Natural killer cell (primary cell): ENCODE results near the gene PIK3CD. TPM values are rescaled to one million over a fixed set of nuclear protein-coding genes. Genes with fewer than 3 reads are reported as not detected.

ENCODE experiments used
- ATAC-seq, 3 donors: fragments of 150-1000 bp in 2 of 3; fragments of 200-7000 bp in 1 of 3; cut with Tn5 transposase; 1 replicate in 1 of 3; 2 replicates in 2 of 3; pipeline ENCODE4 v1.10.0; 2021; ENCODE audit warnings: mild to moderate bottlenecking in 2 of 3, moderate library complexity in 2 of 3
- DNase-seq, 2 donors: peaks; one replicate each; pipeline versions ENCODE4 v3.0.0 to v3.0.0-alpha.2; 2013 to 2021; ENCODE audit warnings: mixed read lengths in 1 of 2
- H3K27ac ChIP-seq: one replicate; pipeline ENCODE4 v1.5.1; 2013; ENCODE audit warnings: mild to moderate bottlenecking, low read length
- H3K27me3 ChIP-seq: one replicate; pipeline ENCODE4 v1.6.1; 2013; ENCODE audit warnings: low read length; ENCODE audit not compliant: control insufficient read depth, insufficient read depth
- H3K36me3 ChIP-seq: one replicate; pipeline ENCODE4 v1.6.1; 2013; ENCODE audit warnings: low read length; ENCODE audit not compliant: control insufficient read depth, insufficient read depth
- H3K4me1 ChIP-seq: one replicate; pipeline ENCODE4 v1.6.1; 2013; ENCODE audit warnings: low read length; ENCODE audit not compliant: control insufficient read depth, insufficient read depth
- H3K4me3 ChIP-seq: one replicate; pipeline ENCODE4 v1.5.1; 2013; ENCODE audit warnings: low read length
- H3K9me3 ChIP-seq: one replicate; pipeline ENCODE4 v1.6.1; 2013; ENCODE audit warnings: low read length; ENCODE audit not compliant: control insufficient read depth, insufficient read depth
- H3K27ac Mint-ChIP-seq, 2 donors: one replicate each; pipeline ENCODE4 v1.8.0; 2022; ENCODE audit warnings: mild to moderate bottlenecking in 2 of 2, mixed read lengths in 2 of 2, moderate library complexity in 1 of 2
- H3K27me3 Mint-ChIP-seq, 2 donors: one replicate each; pipeline ENCODE4 v1.8.0; 2022; ENCODE audit warnings: low read depth in 2 of 2, mixed read lengths in 2 of 2
- H3K36me3 Mint-ChIP-seq: one replicate; pipeline ENCODE4 v1.8.0; 2022; ENCODE audit warnings: mixed read lengths
- H3K4me1 Mint-ChIP-seq, 2 donors: one replicate each; pipeline ENCODE4 v1.8.0; 2022; ENCODE audit warnings: mixed read lengths in 2 of 2
- H3K4me3 Mint-ChIP-seq: one replicate; pipeline ENCODE4 v1.8.0; 2022; ENCODE audit warnings: mild to moderate bottlenecking, moderate library complexity, mixed read lengths
- H3K9me3 Mint-ChIP-seq, 2 donors: one replicate each; pipeline ENCODE4 v1.8.0; 2022; ENCODE audit warnings: mixed read lengths in 2 of 2
- WGBS: methylation state at CpG from one replicate; pipeline ENCODE4 v1.1.7; 2013; ENCODE audit warnings: missing lambda C conversion rate; ENCODE audit not compliant: insufficient coverage; 5-methylcytosine and 5-hydroxymethylcytosine counted together
- intact Hi-C: fragments of 100-400 bp; cut with micrococcal nuclease; formaldehyde crosslinking; loops from one replicate; pipeline ENCODE4 v1.14.2; 2022
- total RNA-seq, 4 donors: library from RNA; stranded (reverse); fragments of 120-200 nt in 1 of 4; gene quantifications; one replicate each; pipeline versions ENCODE4 v1.2.3 to v1.2.4, GENCODE V29; 2013 to 2022
- TF ChIP-seq, protein P1 (sequence below): fragments of 200-600 bp; IDR thresholded peaks from one replicate; pipeline ENCODE4 v1.8.0; 2022; ENCODE audit warnings: antibody characterized with exemption

Gene PIK3CD
- total RNA-seq, 3 donors from 2014 or later (not counting 1 experiment from before 2014, with no cell fraction given): 171 to 240 (median 198) TPM

DNA sequence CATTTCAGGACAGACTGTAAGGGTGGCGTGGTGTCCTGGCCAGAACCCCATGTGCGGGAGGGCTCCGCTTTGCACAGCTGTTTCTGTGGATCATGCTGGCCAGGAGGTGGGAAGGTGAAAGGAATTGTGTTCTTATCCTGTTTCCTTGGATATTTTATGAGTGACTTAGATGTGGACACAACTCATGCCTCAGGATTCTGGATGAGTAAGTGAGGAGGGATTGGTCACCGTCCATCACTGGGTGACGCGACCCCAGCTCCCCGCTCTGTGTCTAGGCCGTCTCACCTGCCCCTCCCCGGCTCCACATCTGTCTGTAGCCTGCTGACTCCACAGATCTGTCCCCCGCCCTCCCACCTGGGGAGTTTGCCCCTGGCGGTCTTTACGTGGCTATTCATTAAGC, 48.8 kb downstream of the PIK3CD start:
- WGBS: 91% methylated on average over 12 of the region's 12 CpGs
- H3K27me3 Mint-ChIP-seq: no peaks in the 10 kb centered on the region
- Histone ChIP-seq H3K27ac (no peak overlapping the region), H3K9me3 (no peaks in the 10 kb centered on the region), H3K27me3 (no peaks in the 10 kb centered on the region), H3K36me3 (peaks cover 16% of the 10 kb centered on the region), H3K4me3 (no peak overlapping the region), H3K4me1 (peaks cover 45% of the 10 kb centered on the region)
- ATAC-seq: no peak
- no peak for DNase-seq
- H3K36me3 Mint-ChIP-seq: peaks cover under 1% of the 10 kb centered on the region
- no peaks in the 10 kb centered on the region for H3K9me3 Mint-ChIP-seq
- intact Hi-C loops: no loop called here
- TF ChIP-seq, protein P1, sequence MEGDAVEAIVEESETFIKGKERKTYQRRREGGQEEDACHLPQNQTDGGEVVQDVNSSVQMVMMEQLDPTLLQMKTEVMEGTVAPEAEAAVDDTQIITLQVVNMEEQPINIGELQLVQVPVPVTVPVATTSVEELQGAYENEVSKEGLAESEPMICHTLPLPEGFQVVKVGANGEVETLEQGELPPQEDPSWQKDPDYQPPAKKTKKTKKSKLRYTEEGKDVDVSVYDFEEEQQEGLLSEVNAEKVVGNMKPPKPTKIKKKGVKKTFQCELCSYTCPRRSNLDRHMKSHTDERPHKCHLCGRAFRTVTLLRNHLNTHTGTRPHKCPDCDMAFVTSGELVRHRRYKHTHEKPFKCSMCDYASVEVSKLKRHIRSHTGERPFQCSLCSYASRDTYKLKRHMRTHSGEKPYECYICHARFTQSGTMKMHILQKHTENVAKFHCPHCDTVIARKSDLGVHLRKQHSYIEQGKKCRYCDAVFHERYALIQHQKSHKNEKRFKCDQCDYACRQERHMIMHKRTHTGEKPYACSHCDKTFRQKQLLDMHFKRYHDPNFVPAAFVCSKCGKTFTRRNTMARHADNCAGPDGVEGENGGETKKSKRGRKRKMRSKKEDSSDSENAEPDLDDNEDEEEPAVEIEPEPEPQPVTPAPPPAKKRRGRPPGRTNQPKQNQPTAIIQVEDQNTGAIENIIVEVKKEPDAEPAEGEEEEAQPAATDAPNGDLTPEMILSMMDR: no peak
- peaks cover 47 to 59% of the 10 kb centered on the region in 2 donors for H3K4me1 Mint-ChIP-seq
- H3K4me3 Mint-ChIP-seq: no peak overlapping the region
- peak overlapping the region; percentile 68 to 81 for H3K27ac Mint-ChIP-seq

DNA sequence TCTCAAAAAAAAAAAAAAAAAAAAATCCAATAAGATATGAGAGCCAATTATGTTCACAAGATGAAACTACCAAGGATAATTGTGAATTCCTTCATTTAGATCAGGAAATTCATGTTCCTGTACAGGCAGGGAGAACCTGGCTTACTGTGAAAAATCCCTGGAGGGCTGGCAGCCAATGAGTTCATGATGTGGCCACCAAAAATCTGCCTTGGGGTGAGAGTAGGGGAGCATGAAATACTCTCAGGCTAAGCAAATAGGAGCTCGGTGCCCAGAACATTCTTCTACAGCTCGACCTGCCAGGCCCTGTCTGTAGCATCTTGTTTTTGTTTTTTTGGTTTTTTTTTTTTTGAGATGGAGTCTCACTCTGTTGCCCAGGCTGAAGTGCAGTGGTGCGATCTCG, 50.1 kb downstream of the PIK3CD start:
- Histone ChIP-seq H3K4me1 (peaks cover 54% of the 10 kb centered on the region), H3K27ac (no peak overlapping the region), H3K4me3 (no peak overlapping the region), H3K27me3 (no peaks in the 10 kb centered on the region), H3K36me3 (peaks cover 16% of the 10 kb centered on the region), H3K9me3 (no peaks in the 10 kb centered on the region)
- intact Hi-C loops: no loop called here
- Mint-ChIP-seq H3K27ac (peak overlapping the region; percentile 68 to 81), H3K27me3 (no peaks in the 10 kb centered on the region), H3K9me3 (no peaks in the 10 kb centered on the region), H3K4me3 (no peak overlapping the region), H3K36me3 (no peaks in the 10 kb centered on the region), H3K4me1 (peaks cover 51 to 59% of the 10 kb centered on the region in 2 donors)
- ATAC-seq (no peak), DNase-seq (no peak)
- TF ChIP-seq, protein P1: no peak
- 92% methylated on average over 4 of the region's 4 CpGs for WGBS

DNA sequence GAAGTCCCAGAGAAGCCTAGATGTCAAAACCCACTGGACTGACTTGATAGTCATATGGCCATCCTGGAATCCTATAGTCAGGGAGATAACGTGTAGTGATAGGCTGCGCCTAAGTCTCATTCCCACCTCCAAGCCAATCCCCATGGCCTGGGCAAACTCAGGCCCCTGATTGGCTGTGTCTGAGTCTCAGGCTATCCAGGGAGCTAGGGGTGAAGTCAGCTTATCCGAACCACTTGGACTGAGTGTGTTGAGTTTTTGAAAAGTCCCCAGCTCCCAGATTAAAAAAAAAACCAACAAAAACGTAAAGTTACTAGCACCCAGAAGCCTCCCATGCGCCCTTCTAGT, 51.6 kb downstream of the PIK3CD start:
- ATAC-seq (no peak), DNase-seq (no peak)
- TF ChIP-seq, protein P1: no peak
- 88% methylated on average over 3 of the region's 5 CpGs for WGBS
- no peaks in the 10 kb centered on the region for H3K27me3 ChIP-seq
- H3K27ac Mint-ChIP-seq: peak overlapping the region; percentile 89 to 94
- H3K4me1 Mint-ChIP-seq: peaks cover 46 to 66% of the 10 kb centered on the region in 2 donors
- H3K4me1 ChIP-seq: peaks cover 63% of the 10 kb centered on the region
- no peak overlapping the region for H3K4me3 ChIP-seq
- intact Hi-C loops: no loop called here
- H3K27me3 Mint-ChIP-seq: no peaks in the 10 kb centered on the region
- peaks cover 16% of the 10 kb centered on the region for H3K36me3 ChIP-seq
- H3K36me3 Mint-ChIP-seq: no peaks in the 10 kb centered on the region
- H3K9me3 ChIP-seq: no peaks in the 10 kb centered on the region
- no peaks in the 10 kb centered on the region for H3K9me3 Mint-ChIP-seq
- H3K4me3 Mint-ChIP-seq: peak overlapping the region; percentile 82
- H3K27ac ChIP-seq: no peak overlapping the region

DNA sequence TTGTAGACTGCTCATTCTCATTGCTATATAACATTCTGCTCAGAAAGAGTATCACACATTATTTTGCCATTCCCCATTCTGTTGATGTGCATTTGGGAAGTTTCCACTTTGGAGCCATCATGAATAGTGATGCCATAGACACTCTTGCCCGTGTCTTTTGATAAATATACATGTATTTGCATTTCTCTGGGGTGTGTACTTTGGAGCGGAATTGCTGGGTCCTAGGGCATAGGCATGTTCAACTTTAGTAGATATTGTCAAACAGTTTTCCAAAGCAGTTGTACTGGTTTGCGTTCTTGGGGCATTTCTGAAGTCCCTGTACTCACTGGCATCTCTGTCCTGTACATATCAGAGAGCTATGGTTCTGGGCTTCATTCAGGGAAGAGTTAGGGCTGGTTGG, 52.1 kb downstream of the PIK3CD start:
- intact Hi-C loops: no loop called here
- Mint-ChIP-seq H3K36me3 (no peaks in the 10 kb centered on the region), H3K4me1 (peaks cover 40 to 62% of the 10 kb centered on the region in 2 donors), H3K4me3 (peak overlapping the region; percentile 82), H3K27ac (peak overlapping the region; percentile 89 to 94), H3K9me3 (no peaks in the 10 kb centered on the region), H3K27me3 (no peaks in the 10 kb centered on the region)
- WGBS: 98% methylated on average over 3 of the region's 3 CpGs
- DNase-seq (no peak), ATAC-seq (no peak)
- Histone ChIP-seq H3K4me1 (peaks cover 61% of the 10 kb centered on the region), H3K9me3 (no peaks in the 10 kb centered on the region), H3K4me3 (no peak overlapping the region), H3K27me3 (no peaks in the 10 kb centered on the region), H3K27ac (peak overlapping the region; percentile 44), H3K36me3 (peaks cover 16% of the 10 kb centered on the region)
- TF ChIP-seq, protein P1: no peak
